ENCODE data around the gene PRKCE.

Gene PRKCE

GRCh38 chr2:45664635-45665261, 13.3 kb downstream of the PRKCE start:
- TF ChIP-seq CTCF (IDR thresholded peaks at IDR 0.05; ENCODE audit: low read depth, low read length) = no peak
- no peak for DNase-seq
- Histone ChIP-seq H3K27me3 (no peaks in the 10 kb centered on the region), H3K4me3 (ENCODE audit: low read depth, low read length) (no peak overlapping the region), H3K9me3 (no peaks in the 10 kb centered on the region), H3K36me3 (peaks cover 16% of the 10 kb centered on the region), H3K4me1 (peaks cover 11% of the 10 kb centered on the region; the same call in 1 of the 2 replicates)

- peaks cover 10% of the 10 kb centered on the region; the same call in 1 of the 2 replicates for H3K36me3 ChIP-seq
- no peak for DNase-seq
- no peaks in the 10 kb centered on the region for H3K9me3 ChIP-seq
- H3K4me3 ChIP-seq (ENCODE audit: low read depth, low read length) = no peak overlapping the region
- peaks cover 17% of the 10 kb centered on the region for H3K4me1 ChIP-seq
- no peaks in the 10 kb centered on the region for H3K27me3 ChIP-seq
- no peak for TF ChIP-seq CTCF (IDR thresholded peaks at IDR 0.05; ENCODE audit: low read depth, low read length)
Measured at GRCh38 chr2:45668509-45668908, 17.0 kb downstream of the PRKCE start.

- TF ChIP-seq CTCF (IDR thresholded peaks at IDR 0.05; ENCODE audit: low read depth, low read length) = no peak
- H3K9me3 ChIP-seq = no peaks in the 10 kb centered on the region
- DNase-seq = no peak
Measured at GRCh38 chr2:45669032-45669486, 17.6 kb downstream of the PRKCE start.

GRCh38 chr2:45670646-45671045, 19.2 kb downstream of the PRKCE start:
- peaks cover 10% of the 10 kb centered on the region; the same call in 1 of the 2 replicates for H3K36me3 ChIP-seq
- DNase-seq = no peak
- no peak for TF ChIP-seq CTCF (IDR thresholded peaks at IDR 0.05; ENCODE audit: low read depth, low read length)
- H3K4me3 ChIP-seq (ENCODE audit: low read depth, low read length) = no peak overlapping the region
- H3K27me3 ChIP-seq = no peaks in the 10 kb centered on the region
- H3K9me3 ChIP-seq = no peaks in the 10 kb centered on the region
- H3K4me1 ChIP-seq = peaks cover 35% of the 10 kb centered on the region

More at GRCh38 chr2:45669032-45669486, 17.6 kb downstream of the PRKCE start:
- Histone ChIP-seq H3K4me1 (peaks cover 23% of the 10 kb centered on the region), H3K36me3 (peaks cover 10% of the 10 kb centered on the region; the same call in 1 of the 2 replicates), H3K27me3 (no peaks in the 10 kb centered on the region), H3K4me3 (ENCODE audit: low read depth, low read length) (no peak overlapping the region)

- no peaks in the 10 kb centered on the region for H3K9me3 ChIP-seq
- no peak overlapping the region for H3K4me3 ChIP-seq (ENCODE audit: low read depth, low read length)
- TF ChIP-seq CTCF (IDR thresholded peaks at IDR 0.05; ENCODE audit: low read depth, low read length) = no peak
- DNase-seq = no peak
- H3K27me3 ChIP-seq = no peaks in the 10 kb centered on the region
- H3K4me1 ChIP-seq = peaks cover 42% of the 10 kb centered on the region
- H3K36me3 ChIP-seq = peaks cover 7% of the 10 kb centered on the region; the same call in 1 of the 2 replicates
Measured at GRCh38 chr2:45672138-45672537, 20.7 kb downstream of the PRKCE start.

- DNase-seq = no peak
- peaks cover 39% of the 10 kb centered on the region for H3K4me1 ChIP-seq
- H3K9me3 ChIP-seq = no peaks in the 10 kb centered on the region
- H3K36me3 ChIP-seq = no peaks in the 10 kb centered on the region
- no peaks in the 10 kb centered on the region for H3K27me3 ChIP-seq
- H3K4me3 ChIP-seq (ENCODE audit: low read depth, low read length) = no peak overlapping the region
- TF ChIP-seq CTCF (IDR thresholded peaks at IDR 0.05; ENCODE audit: low read depth, low read length) = no peak
Measured at GRCh38 chr2:45674035-45674816, 22.8 kb downstream of the PRKCE start.

Measured in BE2C (cell line).